ENCODE measurements around the gene EVX2.

EVX2 gene

GRCh38 chr2:176039375-176039774 is 44.4 kb downstream of the EVX2 start:
- DNase-seq = no peak

- DNase-seq = no peak
Observed at GRCh38 chr2:176038694-176039093, 45.1 kb downstream of the EVX2 start.

GRCh38 chr2:176035013-176035691 is 48.6 kb downstream of the EVX2 start:
- DNase-seq = no peak

GRCh38 chr2:176027806-176028205 is 56.0 kb downstream of the EVX2 start:
- DNase-seq = no peak
